Epithelial cell of esophagus (primary cell): ENCODE measurements around the gene NRXN2.

ENCODE experiments used
- DNase-seq: peaks from one replicate; pipeline ENCODE4 v3.0.0; 2010; ENCODE audit warnings: low read depth
- H3K4me3 ChIP-seq: 2 replicates; pipeline ENCODE4 v1.5.1; 2011; ENCODE audit warnings: mild to moderate bottlenecking, low read length, control low read depth
- TF ChIP-seq, protein P1 (sequence below): IDR thresholded peaks from 2 replicates; pipeline ENCODE4 v1.5.1; 2011; ENCODE audit warnings: low read depth, mild to moderate bottlenecking, low read length, control low read depth, inconsistent platforms; ENCODE audit not compliant: insufficient read depth; ENCODE audit errors: missing control alignments

Gene NRXN2

DNA sequence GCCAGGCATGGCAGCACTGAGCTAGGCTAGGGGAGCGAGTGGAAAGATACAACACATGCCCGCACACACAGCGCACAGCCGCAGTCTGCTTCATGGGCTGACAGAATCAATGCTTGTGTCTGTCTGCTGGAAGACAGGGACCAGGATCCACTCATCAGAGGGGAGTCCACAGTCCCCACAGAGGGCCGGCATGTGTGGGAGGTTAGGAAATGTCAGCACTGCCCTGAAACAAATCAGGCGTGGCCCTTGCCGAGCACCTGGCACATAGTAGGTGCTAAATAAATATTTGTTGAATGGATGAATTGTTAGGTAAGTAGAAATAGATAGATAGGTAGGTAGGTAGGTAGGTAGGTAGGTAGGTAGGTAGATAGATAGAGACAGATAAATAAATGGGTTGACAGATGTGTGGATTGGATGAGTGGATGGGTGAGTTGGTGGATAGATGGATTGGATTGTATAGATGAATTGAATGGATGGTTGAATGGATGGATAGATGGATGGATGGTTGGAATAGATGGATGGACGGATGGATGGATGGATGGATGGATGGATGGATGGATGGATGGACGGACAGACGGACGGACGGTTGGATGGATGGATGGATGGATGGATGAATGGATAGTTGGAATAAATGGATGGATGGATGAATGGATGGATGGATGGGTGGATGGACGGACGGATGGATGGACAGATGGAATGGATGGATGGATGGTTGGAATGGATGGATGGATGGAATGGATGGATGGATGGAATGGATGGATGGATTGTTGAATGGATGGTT lies 128.6 kb downstream of the NRXN2 start:
- H3K4me3 ChIP-seq: no peak overlapping the region
- TF ChIP-seq, protein P1, sequence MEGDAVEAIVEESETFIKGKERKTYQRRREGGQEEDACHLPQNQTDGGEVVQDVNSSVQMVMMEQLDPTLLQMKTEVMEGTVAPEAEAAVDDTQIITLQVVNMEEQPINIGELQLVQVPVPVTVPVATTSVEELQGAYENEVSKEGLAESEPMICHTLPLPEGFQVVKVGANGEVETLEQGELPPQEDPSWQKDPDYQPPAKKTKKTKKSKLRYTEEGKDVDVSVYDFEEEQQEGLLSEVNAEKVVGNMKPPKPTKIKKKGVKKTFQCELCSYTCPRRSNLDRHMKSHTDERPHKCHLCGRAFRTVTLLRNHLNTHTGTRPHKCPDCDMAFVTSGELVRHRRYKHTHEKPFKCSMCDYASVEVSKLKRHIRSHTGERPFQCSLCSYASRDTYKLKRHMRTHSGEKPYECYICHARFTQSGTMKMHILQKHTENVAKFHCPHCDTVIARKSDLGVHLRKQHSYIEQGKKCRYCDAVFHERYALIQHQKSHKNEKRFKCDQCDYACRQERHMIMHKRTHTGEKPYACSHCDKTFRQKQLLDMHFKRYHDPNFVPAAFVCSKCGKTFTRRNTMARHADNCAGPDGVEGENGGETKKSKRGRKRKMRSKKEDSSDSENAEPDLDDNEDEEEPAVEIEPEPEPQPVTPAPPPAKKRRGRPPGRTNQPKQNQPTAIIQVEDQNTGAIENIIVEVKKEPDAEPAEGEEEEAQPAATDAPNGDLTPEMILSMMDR: no peak
- no peak for DNase-seq

DNA sequence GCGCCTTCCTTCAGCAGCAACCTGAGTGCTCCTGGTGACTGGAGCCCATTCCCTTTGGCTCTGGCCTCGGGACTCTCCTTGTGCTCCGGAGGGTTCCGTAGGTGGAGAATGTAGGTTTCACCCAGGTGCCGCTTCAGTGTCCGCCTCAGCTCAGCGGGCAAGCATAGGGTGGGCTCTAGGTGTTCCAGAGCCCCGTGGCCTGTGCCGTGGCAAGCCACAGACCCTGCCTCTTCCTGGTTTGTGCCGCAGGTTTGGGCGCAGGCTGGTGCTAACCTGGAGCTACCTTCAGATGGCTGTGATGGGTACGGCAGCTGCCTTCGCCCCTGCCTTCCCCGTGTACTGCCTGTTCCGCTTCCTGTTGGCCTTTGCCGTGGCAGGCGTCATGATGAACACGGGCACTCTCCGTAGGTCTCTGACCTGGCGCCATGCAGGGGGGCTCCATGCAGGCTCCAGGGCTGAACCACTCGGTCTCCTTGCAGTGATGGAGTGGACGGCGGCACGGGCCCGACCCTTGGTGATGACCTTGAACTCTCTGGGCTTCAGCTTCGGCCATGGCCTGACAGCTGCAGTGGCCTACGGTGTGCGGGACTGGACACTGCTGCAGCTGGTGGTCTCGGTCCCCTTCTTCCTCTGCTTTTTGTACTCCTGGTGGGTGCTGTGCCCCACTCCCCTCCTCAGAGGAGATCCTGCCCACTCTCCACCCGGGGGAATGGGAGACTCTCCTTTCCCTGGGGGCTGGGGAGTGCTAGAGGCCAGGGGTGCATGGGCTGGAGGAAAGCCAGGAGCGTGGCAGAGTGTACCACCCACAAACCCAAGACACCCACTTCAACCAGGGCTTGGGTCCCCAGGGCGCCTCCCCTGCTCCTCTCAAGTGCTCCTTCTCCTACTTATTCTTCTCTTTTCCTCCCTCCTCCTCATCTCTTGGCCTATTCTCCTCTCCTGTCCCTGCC lies 129.6 kb downstream of the NRXN2 start:
- TF ChIP-seq, protein P1: no peak
- no peak overlapping the region for H3K4me3 ChIP-seq
- DNase-seq: no peak

DNA sequence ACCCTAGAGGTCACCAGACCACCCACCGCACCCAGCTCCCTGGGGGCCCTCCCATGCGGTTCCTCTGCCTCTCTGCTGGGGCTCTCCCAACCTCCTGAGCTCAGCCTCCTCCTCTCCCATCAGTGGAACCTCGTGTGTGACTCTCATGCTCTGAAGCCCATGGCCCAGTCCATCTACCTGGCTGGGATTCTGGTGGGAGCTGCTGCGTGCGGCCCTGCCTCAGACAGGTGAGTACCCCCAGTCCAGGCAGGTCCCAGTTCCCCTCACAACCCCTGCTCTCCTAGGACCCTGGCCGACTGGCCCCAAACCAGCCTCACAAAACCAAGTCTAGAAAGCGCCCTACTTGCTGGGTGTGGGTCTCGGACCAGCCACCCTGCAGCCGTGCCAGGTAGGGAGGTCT lies 130.3 kb downstream of the NRXN2 start:
- no peak for DNase-seq
- TF ChIP-seq, protein P1: no peak
- H3K4me3 ChIP-seq: no peak overlapping the region

DNA sequence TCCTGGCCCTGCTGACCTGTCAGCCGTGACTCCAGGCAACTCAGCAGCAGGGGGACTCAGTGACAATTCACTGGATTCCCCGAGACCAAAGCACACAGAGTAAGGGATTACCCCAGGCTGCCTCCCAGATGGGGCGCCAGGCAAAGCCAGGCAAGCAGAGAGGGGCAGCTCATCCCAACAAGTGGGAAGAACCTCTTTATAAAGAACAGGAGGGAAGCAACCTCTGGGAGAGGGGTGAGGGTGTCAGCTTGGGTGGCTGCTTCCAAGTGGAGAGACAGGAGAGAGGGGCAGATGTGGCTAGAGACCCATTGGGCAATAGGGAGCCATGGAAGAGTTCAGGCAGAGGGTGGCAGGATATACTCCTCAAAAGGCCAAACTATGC lies 130.8 kb downstream of the NRXN2 start:
- TF ChIP-seq, protein P1: no peak
- no peak overlapping the region for H3K4me3 ChIP-seq
- no peak for DNase-seq

DNA sequence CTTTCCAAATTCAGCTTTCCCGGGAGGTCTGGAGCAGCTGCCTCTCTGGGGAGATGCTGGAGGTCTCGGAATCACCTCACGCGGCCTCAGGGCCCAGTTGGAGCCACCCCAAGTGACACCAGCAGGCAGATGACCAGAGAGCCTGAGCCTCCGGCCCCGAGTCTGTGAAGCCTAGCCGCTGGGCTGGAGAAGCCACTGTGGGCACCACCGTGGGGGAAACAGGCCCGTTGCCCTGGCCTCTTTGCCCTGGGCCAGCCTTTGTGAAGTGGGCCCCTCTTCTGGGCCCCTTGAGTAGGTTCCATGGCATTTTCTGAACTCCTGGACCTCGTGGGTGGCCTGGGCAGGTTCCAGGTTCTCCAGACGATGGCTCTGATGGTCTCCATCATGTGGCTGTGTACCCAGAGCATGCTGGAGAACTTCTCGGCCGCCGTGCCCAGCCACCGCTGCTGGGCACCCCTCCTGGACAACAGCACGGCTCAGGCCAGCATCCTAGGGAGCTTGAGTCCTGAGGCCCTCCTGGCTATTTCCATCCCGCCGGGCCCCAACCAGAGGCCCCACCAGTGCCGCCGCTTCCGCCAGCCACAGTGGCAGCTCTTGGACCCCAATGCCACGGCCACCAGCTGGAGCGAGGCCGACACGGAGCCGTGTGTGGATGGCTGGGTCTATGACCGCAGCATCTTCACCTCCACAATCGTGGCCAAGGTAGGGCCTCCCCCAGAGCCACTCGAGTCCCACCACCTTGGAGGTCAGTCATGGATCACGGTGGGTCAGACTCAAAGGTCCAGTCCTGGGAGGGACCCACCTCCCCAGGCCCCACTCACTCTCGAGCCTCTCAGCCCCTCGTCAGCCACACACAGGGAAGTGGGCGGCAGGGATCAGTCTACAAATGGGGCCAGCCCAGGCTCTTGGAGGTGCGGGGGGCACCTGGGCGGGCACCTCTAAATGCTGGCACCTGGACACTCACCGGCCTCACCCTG lies 131.5 kb downstream of the NRXN2 start:
- TF ChIP-seq, protein P1: no peak
- H3K4me3 ChIP-seq: no peak overlapping the region
- no peak for DNase-seq

DNA sequence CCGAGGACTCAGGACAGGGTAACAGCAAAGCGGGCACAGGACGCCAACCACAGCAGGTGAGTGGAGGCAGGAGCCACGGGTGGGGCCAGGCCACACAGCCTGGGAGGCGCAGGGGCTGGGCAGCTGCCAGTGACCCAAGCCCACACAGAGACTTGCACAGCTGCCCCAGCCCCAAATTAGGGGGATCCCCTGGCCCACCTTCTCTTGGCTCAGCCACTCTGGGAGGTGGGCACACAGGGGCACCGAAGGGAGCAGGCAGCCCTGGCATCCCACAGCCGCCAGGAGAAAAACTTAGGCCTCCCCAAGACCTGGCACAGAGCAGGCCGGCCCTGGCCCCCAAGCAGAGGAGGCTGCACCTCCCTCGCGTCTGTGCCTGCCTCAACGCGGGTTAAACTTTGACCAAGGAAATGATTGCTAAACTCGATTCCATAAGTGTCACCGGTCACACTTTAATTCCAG lies 132.2 kb downstream of the NRXN2 start, which contains the start of gene SLC22A12:
Gene SLC22A12 (plus strand): TSS at position 458 of the 459 bp plus-strand sequence. CDS start 337 bp downstream, outside the sequence.
- TF ChIP-seq, protein P1: no peak
- DNase-seq: no peak
- no peak within 1 kb of the TSS for H3K4me3 ChIP-seq
